Loucy (cell line): Measurements from ENCODE around the gene CARD8.

Experiments used
- CTCF ChIP-seq: fragments of 200-600 bp; sonication (generic); conservative IDR thresholded peaks from 2 replicates; pipeline ENCODE4 v1.5.1; 2014; ENCODE audit warnings: mild to moderate bottlenecking, antibody characterized with exemption, low read length
- EZH2phosphoT487 ChIP-seq: fragments of 200-600 bp; IDR thresholded peaks from 2 replicates; pipeline ENCODE4 v1.6.1; 2018; ENCODE audit warnings: antibody characterized with exemption, mild to moderate bottlenecking, moderate library complexity, borderline replicate concordance

GRCh38 chr19:48190288-48190884 lies 65.3 kb downstream of the CARD8 start:
- TF ChIP-seq CTCF (no peak), EZH2phosphoT487 (no peak)
